GM19397 (cell line): Measurements from ENCODE around the gene VPS11.
"Not testable (repeated sequence)": the region's sequence is repeated elsewhere in the genome, so short reads cannot be mapped to it uniquely, and the experiment has no call there.

Experiments
- ATAC-seq: cut with Tn5 transposase; IDR thresholded peaks from one replicate; pipeline ENCODE4 v1.9.1; 2021; ENCODE audit warnings: mild to moderate bottlenecking, moderate library complexity; ENCODE audit not compliant: unreplicated experiment

The VPS11 gene

GRCh38 chr11:119100994-119101758 lies 33.6 kb downstream of the VPS11 start:
- peak; percentile 9 for ATAC-seq

GRCh38 chr11:119101759-119102423 lies 34.3 kb downstream of the VPS11 start, which contains the start of gene DPAGT1:
Gene DPAGT1, minus strand, starts transcription at chr11:119101853. Its CDS starts 198 bp downstream, at chr11:119101655.
- peak; percentile 80 for ATAC-seq

- ATAC-seq, result not testable (repeated sequence)
Observed at GRCh38 chr11:119103161-119103664, 35.6 kb downstream of the VPS11 start.

- ATAC-seq, result no peak
Observed at GRCh38 chr11:119103793-119104192, 36.2 kb downstream of the VPS11 start.

DNA sequence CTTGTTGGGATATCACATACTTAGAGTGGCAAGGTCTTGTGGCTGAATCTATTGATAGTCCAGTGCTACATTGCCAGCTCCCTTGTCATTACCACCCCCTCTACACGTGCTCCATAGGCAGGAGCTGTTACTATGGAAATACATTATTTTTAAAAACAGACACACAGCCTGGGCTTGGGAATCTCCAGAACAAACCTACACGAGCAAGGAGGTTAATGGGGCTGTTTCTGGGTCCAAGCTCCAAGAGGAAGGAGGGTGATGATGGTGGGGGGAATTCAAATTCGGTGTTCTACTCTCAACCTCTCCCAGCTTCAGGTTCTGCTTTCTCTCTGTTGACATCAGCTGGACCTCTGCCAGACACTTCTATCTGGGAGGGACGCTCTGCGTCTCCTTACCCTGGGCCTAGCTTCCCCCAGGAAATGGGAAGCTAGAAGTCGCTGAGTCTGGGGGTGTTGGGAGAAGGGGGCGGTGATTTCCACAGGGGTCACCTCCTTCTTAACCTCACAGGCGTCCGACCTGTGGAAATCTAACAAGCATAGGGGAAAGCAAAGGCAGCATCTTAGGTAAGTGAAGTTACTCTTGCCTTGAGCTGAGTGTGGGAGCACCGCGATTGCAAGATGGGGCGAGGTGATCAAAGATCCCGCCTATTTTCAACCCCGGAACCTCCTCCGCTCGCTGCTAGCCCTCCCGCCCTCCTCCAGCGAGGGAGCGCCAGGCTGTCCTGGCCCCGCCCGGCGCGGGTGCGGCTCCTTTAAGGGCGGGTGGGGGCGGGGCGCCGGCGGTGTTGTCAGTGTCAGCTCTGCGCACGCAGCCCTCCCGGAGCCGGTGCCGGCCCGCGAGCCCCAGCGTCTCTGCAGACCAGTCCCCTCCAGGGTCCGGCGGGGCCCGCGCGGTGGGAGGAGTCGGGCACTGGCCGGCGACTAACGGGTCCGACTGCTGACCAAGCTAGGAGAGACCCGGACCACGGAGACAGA lies 39.2 kb downstream of the VPS11 start, which contains the start of gene C2CD2L:
Gene C2CD2L, plus strand, starts transcription at position 781 of the 974 bp plus-strand sequence. CDS start 398 bp downstream, outside the sequence.
- ATAC-seq, result peak; percentile 79

GRCh38 chr11:119107538-119108145 lies 40.0 kb downstream of the VPS11 start:
- ATAC-seq, result peak; percentile 27

- no peak for ATAC-seq
Observed at GRCh38 chr11:119108146-119108856, 40.7 kb downstream of the VPS11 start.

- no peak for ATAC-seq
Observed at GRCh38 chr11:119108857-119109221, 41.2 kb downstream of the VPS11 start.

GRCh38 chr11:119109843-119110242 lies 42.2 kb downstream of the VPS11 start:
- ATAC-seq, result no peak

GRCh38 chr11:119110439-119110838 lies 42.8 kb downstream of the VPS11 start:
- ATAC-seq, result no peak

DNA sequence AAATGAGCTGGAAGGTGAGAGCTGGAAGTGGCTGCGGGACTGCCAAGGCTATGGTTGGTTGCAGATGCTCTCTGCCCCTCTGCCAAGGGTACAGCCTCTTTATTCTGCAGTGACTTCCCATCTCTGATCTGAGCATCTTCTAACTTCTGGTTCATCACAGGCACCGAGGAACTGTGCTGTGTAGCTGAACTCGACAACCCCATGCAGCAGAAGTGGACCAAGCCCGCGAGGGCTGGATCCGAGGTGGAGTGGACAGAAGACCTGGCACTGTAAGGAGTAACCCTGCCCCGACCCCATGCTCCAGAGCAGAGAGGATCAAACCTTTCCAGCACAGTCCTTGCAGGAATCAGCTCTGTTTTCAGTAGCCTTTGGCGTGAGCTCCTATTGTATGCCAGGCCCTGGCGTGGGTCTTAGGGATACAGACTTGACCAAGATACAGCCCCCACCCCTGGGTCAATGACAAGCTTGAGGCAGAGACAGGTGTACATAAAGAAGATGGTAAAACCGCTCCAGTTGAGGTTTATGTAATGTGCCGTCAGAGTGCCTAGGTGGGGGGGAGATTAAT lies 43.8 kb downstream of the VPS11 start:
- ATAC-seq, result no peak

- ATAC-seq, result no peak
Observed at GRCh38 chr11:119112314-119113020, 44.8 kb downstream of the VPS11 start.

GRCh38 chr11:119113716-119114115 lies 46.1 kb downstream of the VPS11 start:
- ATAC-seq, result no peak

DNA sequence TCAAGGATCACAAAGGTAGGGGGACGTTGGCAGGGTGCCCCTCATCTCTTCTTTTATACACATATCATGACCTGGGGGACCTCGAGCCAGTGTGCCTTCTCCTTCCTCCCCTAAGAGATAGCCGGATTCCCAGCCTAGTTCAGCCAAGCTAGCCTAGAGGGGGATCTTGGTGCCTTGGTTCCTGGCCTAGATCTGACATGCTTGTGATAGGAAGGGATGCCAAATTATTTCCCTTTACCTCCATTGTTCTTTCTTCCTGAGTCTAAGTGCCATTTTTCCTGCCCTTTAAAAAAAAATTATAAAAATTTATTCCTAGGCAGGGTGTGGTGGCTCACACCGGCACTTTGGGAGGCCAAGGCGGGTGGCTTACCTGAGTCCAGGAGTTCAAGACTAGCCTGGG lies 46.7 kb downstream of the VPS11 start:
- ATAC-seq, result no peak

DNA sequence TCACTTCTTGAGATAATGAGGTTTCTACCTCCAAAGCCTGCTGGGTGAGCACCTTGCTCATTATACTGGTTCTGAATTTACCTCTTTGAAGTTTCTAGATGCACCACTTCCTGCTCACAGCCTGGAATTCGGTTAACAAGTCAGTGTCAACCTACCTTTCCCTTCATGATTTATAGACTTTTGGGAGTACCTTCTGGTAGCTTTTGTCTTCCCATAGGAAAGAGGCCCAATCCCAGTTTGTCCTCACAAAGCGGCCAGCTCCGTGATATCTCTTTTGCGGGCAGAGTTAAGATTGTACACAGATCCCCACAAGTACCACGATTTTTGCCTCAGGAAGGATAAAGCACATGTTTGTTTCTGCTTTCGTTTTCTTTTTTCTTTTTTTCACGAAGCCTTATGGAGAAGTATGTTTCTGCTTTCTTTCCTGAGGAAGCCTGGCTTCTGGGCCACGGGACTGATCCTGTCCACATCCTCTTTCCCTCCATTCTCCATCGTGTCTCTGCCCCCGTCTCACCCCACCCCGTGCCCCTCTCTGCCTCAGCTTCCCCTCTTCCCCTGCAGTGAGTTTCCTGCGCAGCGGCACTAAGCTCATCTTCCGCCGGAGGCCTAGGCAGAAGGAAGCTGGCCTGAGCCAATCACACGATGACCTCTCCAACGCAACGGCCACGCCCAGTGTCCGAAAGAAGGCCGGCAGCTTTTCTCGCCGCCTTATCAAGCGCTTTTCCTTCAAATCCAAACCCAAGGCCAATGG lies 48.0 kb downstream of the VPS11 start:
- ATAC-seq, result no peak

DNA sequence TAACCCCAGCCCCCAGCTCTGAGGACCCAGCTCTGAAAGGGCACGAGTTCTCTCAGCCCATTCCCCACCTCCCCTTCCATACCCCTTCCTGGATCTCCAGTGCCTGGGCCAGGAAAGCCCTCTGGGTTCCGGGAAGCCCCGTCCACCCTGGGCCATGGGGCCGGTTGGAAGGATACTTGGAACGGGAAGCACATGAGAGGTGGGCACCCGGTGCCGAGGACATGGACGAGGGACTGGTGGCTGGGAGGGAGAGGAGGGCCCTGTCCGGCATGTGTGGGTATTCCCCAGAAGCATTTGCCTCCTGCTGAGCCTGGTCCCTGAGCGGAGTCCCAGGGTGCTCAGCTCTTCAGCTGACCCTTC lies 48.6 kb downstream of the VPS11 start:
- no peak for ATAC-seq

- no peak for ATAC-seq
Observed at GRCh38 chr11:119116601-119117000, 49.0 kb downstream of the VPS11 start.

DNA sequence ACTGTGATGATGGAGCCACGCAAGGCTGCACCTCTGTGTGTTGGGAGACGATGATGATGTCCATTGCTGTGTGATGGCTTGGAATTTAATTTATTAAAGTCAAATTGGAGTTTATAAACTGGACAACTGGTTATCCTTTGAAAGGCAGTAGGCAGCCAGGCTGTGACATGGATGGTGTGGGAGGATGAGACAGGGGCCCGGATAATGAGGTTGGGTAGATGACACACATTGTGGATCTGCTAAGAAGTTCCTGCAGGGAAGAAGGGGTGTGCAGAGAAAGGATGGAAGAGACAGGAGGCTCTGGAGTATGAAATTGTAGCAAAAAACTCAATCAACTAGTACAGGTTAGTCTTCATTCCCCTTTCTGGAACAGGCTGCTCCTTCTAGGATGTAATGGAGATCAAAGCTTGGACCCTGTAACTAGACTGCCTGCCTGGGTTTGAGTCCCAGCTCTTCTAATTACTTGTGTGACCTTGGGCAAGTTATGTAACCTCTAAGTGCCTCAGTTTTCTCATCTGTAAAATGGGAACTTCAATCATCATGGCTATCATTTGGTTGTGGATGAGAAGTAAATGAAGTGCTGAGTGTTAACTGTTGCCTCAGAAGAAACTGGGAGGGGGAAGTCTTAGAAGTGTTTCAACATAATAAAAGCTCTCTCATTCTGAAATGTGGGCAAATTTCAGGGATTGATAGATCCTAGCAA lies 49.5 kb downstream of the VPS11 start:
- no peak for ATAC-seq
